ENCODE measurements around the gene FGD4.

GRCh38 chr12:32688786-32689185 is 289.4 kb downstream of the FGD4 start:
- no peak for TF ChIP-seq POLR2A (IDR thresholded peaks at IDR 0.05)
- TF ChIP-seq, protein P1, sequence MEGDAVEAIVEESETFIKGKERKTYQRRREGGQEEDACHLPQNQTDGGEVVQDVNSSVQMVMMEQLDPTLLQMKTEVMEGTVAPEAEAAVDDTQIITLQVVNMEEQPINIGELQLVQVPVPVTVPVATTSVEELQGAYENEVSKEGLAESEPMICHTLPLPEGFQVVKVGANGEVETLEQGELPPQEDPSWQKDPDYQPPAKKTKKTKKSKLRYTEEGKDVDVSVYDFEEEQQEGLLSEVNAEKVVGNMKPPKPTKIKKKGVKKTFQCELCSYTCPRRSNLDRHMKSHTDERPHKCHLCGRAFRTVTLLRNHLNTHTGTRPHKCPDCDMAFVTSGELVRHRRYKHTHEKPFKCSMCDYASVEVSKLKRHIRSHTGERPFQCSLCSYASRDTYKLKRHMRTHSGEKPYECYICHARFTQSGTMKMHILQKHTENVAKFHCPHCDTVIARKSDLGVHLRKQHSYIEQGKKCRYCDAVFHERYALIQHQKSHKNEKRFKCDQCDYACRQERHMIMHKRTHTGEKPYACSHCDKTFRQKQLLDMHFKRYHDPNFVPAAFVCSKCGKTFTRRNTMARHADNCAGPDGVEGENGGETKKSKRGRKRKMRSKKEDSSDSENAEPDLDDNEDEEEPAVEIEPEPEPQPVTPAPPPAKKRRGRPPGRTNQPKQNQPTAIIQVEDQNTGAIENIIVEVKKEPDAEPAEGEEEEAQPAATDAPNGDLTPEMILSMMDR (IDR thresholded peaks at IDR 0.05) = no peak
